Spleen (tissue), 11 donors: ENCODE measurements around the gene MYO3B. TPM values are rescaled to one million over a fixed set of nuclear protein-coding genes. Genes with fewer than 3 reads are reported as not detected.

Experiments
- DNase-seq: peaks from one replicate; pipeline ENCODE4 v3.0.0-alpha.2; 2020
- H3K27ac ChIP-seq, 8 donors: fragments of 200-600 bp; sonication (generic) in 7 of 8; 1 replicate in 4 of 8; 2 replicates in 4 of 8; pipeline versions ENCODE4 v1.5.0 to v1.8.0; 2016 to 2021; ENCODE audit warnings: inconsistent platforms in 4 of 8, mild to moderate bottlenecking in 4 of 8, moderate library complexity in 1 of 8
- H3K27me3 ChIP-seq, 7 donors: fragments of 200-600 bp; sonication (generic) in 6 of 7; replicated peaks in 1 of 7; 1 replicate in 4 of 7; 2 replicates in 3 of 7; pipeline versions ENCODE4 v1.5.0 to v1.8.0; 2016 to 2021; ENCODE audit warnings: inconsistent platforms in 3 of 7, mild to moderate bottlenecking in 1 of 7
- H3K36me3 ChIP-seq, 6 donors: fragments of 200-600 bp; sonication (generic) in 5 of 6; 1 replicate in 4 of 6; 2 replicates in 2 of 6; pipeline versions ENCODE4 v1.5.0 to v1.8.0; 2016 to 2021; ENCODE audit warnings: inconsistent platforms in 2 of 6
- H3K4me1 ChIP-seq, 6 donors: fragments of 200-600 bp; sonication (generic) in 5 of 6; 1 replicate in 3 of 6; 2 replicates in 3 of 6; pipeline versions ENCODE4 v1.5.0 to v1.8.0; 2016 to 2021; ENCODE audit warnings: inconsistent platforms in 3 of 6
- H3K4me3 ChIP-seq, 8 donors: fragments of 200-600 bp; sonication (generic) in 7 of 8; 1 replicate in 4 of 8; 2 replicates in 4 of 8; pipeline versions ENCODE4 v1.5.0 to v1.8.0; 2016 to 2021; ENCODE audit warnings: inconsistent platforms in 4 of 8, mild to moderate bottlenecking in 4 of 8, moderate library complexity in 2 of 8
- H3K9me3 ChIP-seq, 8 donors: fragments of 200-600 bp; sonication (generic) in 7 of 8; 1 replicate in 4 of 8; 2 replicates in 4 of 8; pipeline versions ENCODE4 v1.5.0 to v1.8.0; 2016 to 2021; ENCODE audit warnings: inconsistent platforms in 4 of 8
- CTCF ChIP-seq, 11 experiments: fragments of 200-600 bp in 7 of 11; fragments of 450-650 bp in 4 of 11; sonication (generic) in 4 of 11; IDR thresholded peaks in 8 of 11; conservative IDR thresholded peaks in 3 of 11; 1 replicate in 7 of 11; 2 replicates in 4 of 11; pipeline versions ENCODE4 v1.4.0 to v1.8.0; 2016 to 2021; ENCODE audit warnings: antibody characterized with exemption in 11 of 11, inconsistent platforms in 4 of 11, mild to moderate bottlenecking in 1 of 11
- POLR2A ChIP-seq, 3 donors: fragments of 450-650 bp; IDR thresholded peaks; one replicate each; pipeline ENCODE4 v1.5.1; 2017; ENCODE audit warnings: antibody characterized with exemption in 3 of 3, mild to moderate bottlenecking in 1 of 3
- POLR2AphosphoS5 ChIP-seq, 3 donors: sonication (generic); formaldehyde crosslinking; IDR thresholded peaks; one replicate each; pipeline ENCODE4 v1.5.1; 2017; ENCODE audit warnings: antibody characterized with exemption in 3 of 3
- WGBS, 5 donors: extraction: QIAGEN DNeasy Blood & Tissue Kit in 3 of 5; methylation state at CpG; one replicate each; pipeline versions ENCODE4 v1.1.5 to v1.1.7; 2013 to 2018; 5-methylcytosine and 5-hydroxymethylcytosine counted together
- intact Hi-C: fragments of 100-400 bp; cut with DNase I; formaldehyde crosslinking; loops from one replicate; pipeline ENCODE4 v1.15.0; 2023; ENCODE audit warnings: low total_unique reads
- polyA plus RNA-seq, 3 donors: library from polyadenylated mRNA; stranded (reverse); fragments of 200-250 nt; gene quantifications; one replicate each; pipeline ENCODE4 v1.2.1, GENCODE V29; 2013
- total RNA-seq, 7 donors: library from RNA; depleted of rRNA in 3 of 7; stranded (reverse); fragments of >200 nt in 3 of 7; fragmentation: NEBNext Ultra II Directional in 4 of 7; extraction: Animal tissue kit (Norgen Biotek cat#: 25700) in 4 of 7; gene quantifications; one replicate each; pipeline versions ENCODE4 v1.1.0 to v1.2.1, GENCODE V29; 2016 to 2021
- donor health status: healthy with polysubstance abuse.
- donor health status: DM: no; HTN: no; CAD: no; lungs with moderate emphysema.
- donor health status: DM: no; HTN: no; CAD: no.
- donor health status: Bipolar disorder and iron deficiency.
- donor health status: healthy.
- donor health status: DM: no; HTN: no; CAD: no.
- donor health status: DM: yes; HTN: yes; CAD: no.

MYO3B gene
- total and polyA plus RNA-seq, 10 donors: 0.03 to 2.0 (median 0.58) TPM; not detected in 4

DNA sequence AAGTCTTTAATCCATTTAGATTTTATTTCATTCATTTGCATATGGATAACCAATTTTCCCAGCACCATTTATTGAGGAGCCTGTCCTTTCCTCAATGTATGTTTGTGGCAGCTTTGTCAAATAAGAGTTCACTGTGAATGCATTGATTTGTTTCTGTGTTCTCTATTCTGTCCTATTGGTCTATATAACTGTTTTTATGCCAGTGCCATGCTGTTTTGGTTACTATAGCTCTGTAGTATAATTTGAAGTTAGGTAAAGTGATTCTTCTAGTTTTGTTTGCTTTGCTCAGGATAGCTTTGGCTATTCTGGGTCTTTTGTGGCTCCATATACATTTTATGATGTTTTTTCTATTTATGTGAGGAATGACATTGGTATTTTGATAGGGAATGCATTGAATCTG, 7.4 kb downstream of the MYO3B start:
- intact Hi-C loops: no loop called here
- peaks cover 0 to 49% (median 36%) of the 10 kb centered on the region in 8 donors for H3K9me3 ChIP-seq
- TF ChIP-seq POLR2AphosphoS5 (IDR thresholded peaks at IDR 0.05) (no peak), CTCF (IDR thresholded peaks at IDR 0.05 in 8 of 11, conservative IDR thresholded peaks at IDR 0.05 in 3 of 11) (no peak), POLR2A (IDR thresholded peaks at IDR 0.05) (no peak)
- H3K27ac ChIP-seq: no peak overlapping the region
- no peak overlapping the region for H3K4me3 ChIP-seq
- no peak for DNase-seq
- H3K4me1 ChIP-seq: peaks cover 0 to 9% (median 0%) of the 10 kb centered on the region in 6 donors
- H3K27me3 ChIP-seq: no peaks in the 10 kb centered on the region
- H3K36me3 ChIP-seq: no peaks in the 10 kb centered on the region

GRCh38 chr2:170189757-170190156, 11.8 kb downstream of the MYO3B start:
- Histone ChIP-seq H3K36me3 (no peaks in the 10 kb centered on the region), H3K27me3 (no peaks in the 10 kb centered on the region), H3K27ac (no peak overlapping the region), H3K9me3 (peaks cover 0 to 62% (median 41%) of the 10 kb centered on the region in 8 donors), H3K4me1 (no peaks in the 10 kb centered on the region), H3K4me3 (no peak overlapping the region)
- intact Hi-C loops: no loop called here
- no peak for DNase-seq
- TF ChIP-seq POLR2AphosphoS5 (IDR thresholded peaks at IDR 0.05): no peak
- TF ChIP-seq CTCF (IDR thresholded peaks at IDR 0.05 in 8 of 11, conservative IDR thresholded peaks at IDR 0.05 in 3 of 11): no peak
- no peak for TF ChIP-seq POLR2A (IDR thresholded peaks at IDR 0.05)

- no peaks in the 10 kb centered on the region for H3K27me3 ChIP-seq
- no peak overlapping the region for H3K27ac ChIP-seq
- TF ChIP-seq POLR2A (IDR thresholded peaks at IDR 0.05) (no peak), CTCF (IDR thresholded peaks at IDR 0.05 in 8 of 11, conservative IDR thresholded peaks at IDR 0.05 in 3 of 11) (no peak)
- no peaks in the 10 kb centered on the region for H3K36me3 ChIP-seq
- H3K9me3 ChIP-seq: peaks cover 0 to 59% (median 39%) of the 10 kb centered on the region in 8 donors
- DNase-seq: no peak
- H3K4me3 ChIP-seq: no peak overlapping the region
- intact Hi-C loops: no loop called here
- no peaks in the 10 kb centered on the region for H3K4me1 ChIP-seq
Observed at GRCh38 chr2:170190172-170190571, 12.2 kb downstream of the MYO3B start.

DNA sequence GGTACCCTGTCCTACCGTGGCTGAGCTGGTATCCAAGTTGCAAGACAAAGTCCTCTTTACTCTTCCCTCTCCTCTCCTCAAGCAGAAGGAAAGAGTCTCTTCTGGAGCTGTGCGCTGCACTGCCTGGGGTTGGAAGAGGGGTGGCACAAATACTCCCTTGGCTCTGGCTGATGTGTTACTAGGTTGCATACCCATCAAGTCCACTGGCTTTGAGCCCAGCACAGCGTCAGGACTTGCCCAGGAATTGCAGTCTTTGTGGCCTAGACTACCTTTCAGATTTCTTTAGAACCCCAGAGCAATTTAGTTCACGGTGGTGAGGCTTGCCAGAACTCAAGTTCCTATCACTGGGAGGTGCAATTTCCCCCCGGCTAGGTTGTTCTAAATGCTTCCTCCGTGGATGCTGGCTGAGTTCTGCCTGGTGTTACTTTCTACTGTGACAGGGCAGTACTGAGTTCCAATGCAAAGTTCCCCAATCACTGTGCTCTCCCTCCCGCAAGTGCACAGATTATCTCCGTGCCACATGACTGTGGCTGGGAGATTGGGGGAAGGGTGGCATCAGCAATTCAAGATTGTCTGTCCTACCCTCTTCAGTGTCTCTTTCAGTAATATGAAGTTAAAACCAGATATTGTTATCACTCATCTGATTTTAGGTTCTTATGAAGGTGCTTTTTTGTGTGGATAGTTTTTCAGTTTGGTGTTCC, 13.4 kb downstream of the MYO3B start:
- Histone ChIP-seq H3K27me3 (no peaks in the 10 kb centered on the region), H3K9me3 (peaks cover 0 to 48% (median 27%) of the 10 kb centered on the region in 8 donors), H3K4me3 (no peak overlapping the region), H3K36me3 (no peaks in the 10 kb centered on the region), H3K4me1 (no peaks in the 10 kb centered on the region), H3K27ac (no peak overlapping the region)
- no peak for TF ChIP-seq POLR2AphosphoS5 (IDR thresholded peaks at IDR 0.05)
- no peak for TF ChIP-seq POLR2A (IDR thresholded peaks at IDR 0.05)
- no peak for TF ChIP-seq CTCF (IDR thresholded peaks at IDR 0.05 in 8 of 11, conservative IDR thresholded peaks at IDR 0.05 in 3 of 11)
- intact Hi-C loops: no loop called here
- no peak for DNase-seq
- WGBS, 5 donors: 87 to 93% (median 90%) methylated on average over 8 of the region's 8 CpGs
